ENCODE data around the gene PLXNB3. TPM values are rescaled to one million over a fixed set of nuclear protein-coding genes. Genes with fewer than 3 reads are reported as not detected.

The PLXNB3 gene
- total and polyA plus RNA-seq, 7 donors = 0.60 to 50.1 (median 11.2) TPM; not detected in 1

DNA sequence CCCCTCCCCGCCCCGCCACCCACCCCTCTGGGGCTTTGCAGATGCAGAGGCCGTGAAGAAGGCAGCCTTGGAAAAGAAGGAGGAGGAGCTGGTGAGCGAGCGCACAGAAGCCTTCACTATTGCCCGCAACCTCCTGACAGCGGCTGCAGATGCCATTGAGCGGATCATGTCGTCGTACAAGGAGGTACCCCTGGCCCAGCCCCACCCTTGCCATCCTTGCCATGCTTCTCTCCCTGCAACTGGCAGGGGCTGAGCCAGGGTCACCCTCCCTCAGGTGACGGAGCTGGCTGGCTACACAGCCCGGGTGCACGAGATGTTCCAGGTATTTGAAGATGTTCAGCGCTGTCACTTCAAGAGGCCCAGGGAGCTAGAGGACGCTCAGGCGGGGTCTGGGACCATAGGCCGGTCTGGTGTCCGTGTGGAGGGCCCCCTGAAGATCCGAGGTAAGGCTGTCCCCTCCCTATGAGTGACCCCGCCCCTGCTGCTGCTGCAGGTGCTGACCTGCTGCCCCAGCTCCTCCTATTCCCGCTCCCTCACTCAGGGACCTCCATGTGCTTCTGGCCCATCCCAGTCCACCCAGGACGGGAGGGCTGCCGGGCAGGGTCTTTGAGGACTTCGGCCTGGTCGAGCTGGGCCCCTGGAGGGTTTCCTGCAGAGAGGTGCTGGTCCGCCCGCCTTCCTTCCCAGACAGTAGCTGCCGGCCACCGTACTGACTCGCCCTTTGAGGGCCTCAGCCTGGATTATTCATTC is 27.8 kb upstream of the PLXNB3 start:
- TF ChIP-seq EP300 (IDR thresholded peaks at IDR 0.05) (no peak), POLR2A (IDR thresholded peaks at IDR 0.05) (no peak), POLR2AphosphoS5 (IDR thresholded peaks at IDR 0.05) (no peak)
- Histone ChIP-seq H3K27ac (no peak overlapping the region), H3K4me3 (no peak overlapping the region), H3K27me3 (no peaks in the 10 kb centered on the region), H3K4me1 (no peaks in the 10 kb centered on the region), H3K9me3 (no peaks in the 10 kb centered on the region), H3K36me3 (peaks cover 0 to 23% (median 6%) of the 10 kb centered on the region in 4 donors)
- no peak for DNase-seq
- intact Hi-C loops (cut with DNase I) = no loop called here
- WGBS, 2 donors = 85 to 90% methylated on average over 30 of the region's 30 CpGs

GRCh38 chrX:153736871-153737441 is 27.1 kb upstream of the PLXNB3 start:
- Histone ChIP-seq H3K9me3 (no peaks in the 10 kb centered on the region), H3K4me1 (no peaks in the 10 kb centered on the region), H3K27me3 (no peaks in the 10 kb centered on the region), H3K27ac (no peak overlapping the region), H3K4me3 (no peak overlapping the region), H3K36me3 (peaks cover 0 to 23% (median 6%) of the 10 kb centered on the region in 4 donors)
- DNase-seq = no peak
- no peak for TF ChIP-seq CTCF (IDR thresholded peaks at IDR 0.05)
- no peak for TF ChIP-seq EP300 (IDR thresholded peaks at IDR 0.05)
- TF ChIP-seq POLR2AphosphoS5 (IDR thresholded peaks at IDR 0.05) = no peak
- TF ChIP-seq POLR2A (IDR thresholded peaks at IDR 0.05) = no peak
- intact Hi-C loops (cut with DNase I) = no loop called here
- WGBS, 2 donors = 67 to 88% methylated on average over 15 of the region's 15 CpGs

DNA sequence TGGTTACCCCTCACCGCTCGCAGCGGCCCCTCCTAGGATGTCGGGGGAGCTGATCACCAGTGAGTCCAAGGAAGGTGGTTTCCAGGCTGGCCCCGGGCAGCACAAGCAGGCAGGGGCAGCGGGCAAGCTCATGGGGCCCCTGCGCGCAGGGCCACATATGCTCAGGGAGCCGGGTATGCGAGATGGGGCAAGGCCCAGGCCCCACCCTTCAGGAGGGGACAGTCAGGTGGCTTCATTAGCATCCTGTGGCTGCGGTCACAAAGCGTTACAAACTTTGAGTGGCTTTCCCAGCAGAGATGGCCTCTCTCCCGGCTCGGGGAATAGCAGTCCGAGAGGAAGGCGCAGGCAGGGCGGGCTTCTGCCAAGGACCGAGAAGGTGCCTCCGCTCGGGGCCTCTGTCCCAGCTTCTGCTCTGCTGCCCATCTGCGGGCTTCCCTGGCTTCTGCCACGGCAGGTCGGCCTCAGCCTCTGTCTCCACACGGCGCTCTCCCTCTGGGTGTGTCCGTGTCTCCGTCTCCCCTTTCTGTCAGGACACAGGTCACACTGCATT is 25.9 kb upstream of the PLXNB3 start:
- Histone ChIP-seq H3K4me1 (peaks cover 0 to 6% (median 5%) of the 10 kb centered on the region in 4 donors), H3K9me3 (no peaks in the 10 kb centered on the region), H3K36me3 (peaks cover 0 to 23% (median 6%) of the 10 kb centered on the region in 4 donors), H3K4me3 (no peak overlapping the region), H3K27ac (no peak overlapping the region), H3K27me3 (no peaks in the 10 kb centered on the region)
- DNase-seq = no peak
- WGBS, 2 donors = 95 to 96% methylated on average over 27 of the region's 27 CpGs
- no peak for TF ChIP-seq POLR2A (IDR thresholded peaks at IDR 0.05)
- no peak for TF ChIP-seq EP300 (IDR thresholded peaks at IDR 0.05)
- no peak for TF ChIP-seq POLR2AphosphoS5 (IDR thresholded peaks at IDR 0.05)
- TF ChIP-seq CTCF (IDR thresholded peaks at IDR 0.05) = no peak
- intact Hi-C loops (cut with DNase I) = no loop called here

DNA sequence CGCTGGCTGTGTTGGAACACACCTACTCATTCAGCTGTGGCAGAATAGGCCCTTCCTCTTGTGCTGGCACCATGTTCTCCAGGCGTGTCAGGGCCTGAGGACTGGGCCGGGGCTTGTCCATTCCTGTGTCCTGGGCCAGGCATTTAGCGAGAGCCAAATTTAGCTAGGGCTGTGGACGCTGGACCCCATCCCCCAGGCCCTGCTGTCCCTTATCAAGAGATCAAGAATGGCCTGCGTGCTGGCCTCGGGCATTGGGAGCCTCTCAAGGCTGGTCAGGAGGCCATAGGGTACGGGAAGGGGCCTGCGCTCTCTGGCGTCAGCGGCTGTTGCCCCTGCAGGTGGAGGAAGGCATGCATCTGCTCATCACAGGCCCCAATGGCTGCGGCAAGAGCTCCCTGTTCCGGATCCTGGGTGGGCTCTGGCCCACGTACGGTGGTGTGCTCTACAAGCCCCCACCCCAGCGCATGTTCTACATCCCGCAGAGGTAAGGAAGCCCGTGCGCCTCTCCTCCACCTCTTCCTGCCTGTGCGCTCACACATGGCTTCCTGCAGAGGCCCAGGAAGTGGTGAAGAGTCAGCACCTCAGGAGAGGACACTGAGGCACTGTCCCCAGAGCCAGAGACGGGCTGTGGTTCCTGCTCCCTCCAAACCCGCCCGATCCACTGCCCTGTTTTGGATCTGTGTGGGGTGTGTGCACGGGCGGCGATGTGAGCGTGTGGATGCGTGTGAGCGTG is 24.1 kb upstream of the PLXNB3 start:
- H3K9me3 ChIP-seq = no peaks in the 10 kb centered on the region
- TF ChIP-seq EP300 (IDR thresholded peaks at IDR 0.05) = no peak
- no peak for TF ChIP-seq POLR2A (IDR thresholded peaks at IDR 0.05)
- TF ChIP-seq CTCF (IDR thresholded peaks at IDR 0.05) = no peak
- no peak overlapping the region for H3K27ac ChIP-seq
- no peaks in the 10 kb centered on the region for H3K27me3 ChIP-seq
- H3K4me1 ChIP-seq = peaks cover 0 to 16% (median 15%) of the 10 kb centered on the region in 4 donors
- 77 to 92% methylated on average over 29 of the region's 29 CpGs for WGBS, 2 donors
- no peak overlapping the region for H3K4me3 ChIP-seq
- H3K36me3 ChIP-seq = peaks cover 0 to 23% (median 6%) of the 10 kb centered on the region in 4 donors
- no peak for DNase-seq
- intact Hi-C loops (cut with DNase I) = no loop called here
